ENCODE data around the gene PITRM1.
"Not testable (repeated sequence)": the region's sequence is repeated elsewhere in the genome, so short reads cannot be mapped to it uniquely, and the experiment has no call there.

Gene PITRM1, protein sequence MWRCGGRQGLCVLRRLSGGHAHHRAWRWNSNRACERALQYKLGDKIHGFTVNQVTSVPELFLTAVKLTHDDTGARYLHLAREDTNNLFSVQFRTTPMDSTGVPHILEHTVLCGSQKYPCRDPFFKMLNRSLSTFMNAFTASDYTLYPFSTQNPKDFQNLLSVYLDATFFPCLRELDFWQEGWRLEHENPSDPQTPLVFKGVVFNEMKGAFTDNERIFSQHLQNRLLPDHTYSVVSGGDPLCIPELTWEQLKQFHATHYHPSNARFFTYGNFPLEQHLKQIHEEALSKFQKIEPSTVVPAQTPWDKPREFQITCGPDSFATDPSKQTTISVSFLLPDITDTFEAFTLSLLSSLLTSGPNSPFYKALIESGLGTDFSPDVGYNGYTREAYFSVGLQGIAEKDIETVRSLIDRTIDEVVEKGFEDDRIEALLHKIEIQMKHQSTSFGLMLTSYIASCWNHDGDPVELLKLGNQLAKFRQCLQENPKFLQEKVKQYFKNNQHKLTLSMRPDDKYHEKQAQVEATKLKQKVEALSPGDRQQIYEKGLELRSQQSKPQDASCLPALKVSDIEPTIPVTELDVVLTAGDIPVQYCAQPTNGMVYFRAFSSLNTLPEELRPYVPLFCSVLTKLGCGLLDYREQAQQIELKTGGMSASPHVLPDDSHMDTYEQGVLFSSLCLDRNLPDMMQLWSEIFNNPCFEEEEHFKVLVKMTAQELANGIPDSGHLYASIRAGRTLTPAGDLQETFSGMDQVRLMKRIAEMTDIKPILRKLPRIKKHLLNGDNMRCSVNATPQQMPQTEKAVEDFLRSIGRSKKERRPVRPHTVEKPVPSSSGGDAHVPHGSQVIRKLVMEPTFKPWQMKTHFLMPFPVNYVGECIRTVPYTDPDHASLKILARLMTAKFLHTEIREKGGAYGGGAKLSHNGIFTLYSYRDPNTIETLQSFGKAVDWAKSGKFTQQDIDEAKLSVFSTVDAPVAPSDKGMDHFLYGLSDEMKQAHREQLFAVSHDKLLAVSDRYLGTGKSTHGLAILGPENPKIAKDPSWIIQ

DNA sequence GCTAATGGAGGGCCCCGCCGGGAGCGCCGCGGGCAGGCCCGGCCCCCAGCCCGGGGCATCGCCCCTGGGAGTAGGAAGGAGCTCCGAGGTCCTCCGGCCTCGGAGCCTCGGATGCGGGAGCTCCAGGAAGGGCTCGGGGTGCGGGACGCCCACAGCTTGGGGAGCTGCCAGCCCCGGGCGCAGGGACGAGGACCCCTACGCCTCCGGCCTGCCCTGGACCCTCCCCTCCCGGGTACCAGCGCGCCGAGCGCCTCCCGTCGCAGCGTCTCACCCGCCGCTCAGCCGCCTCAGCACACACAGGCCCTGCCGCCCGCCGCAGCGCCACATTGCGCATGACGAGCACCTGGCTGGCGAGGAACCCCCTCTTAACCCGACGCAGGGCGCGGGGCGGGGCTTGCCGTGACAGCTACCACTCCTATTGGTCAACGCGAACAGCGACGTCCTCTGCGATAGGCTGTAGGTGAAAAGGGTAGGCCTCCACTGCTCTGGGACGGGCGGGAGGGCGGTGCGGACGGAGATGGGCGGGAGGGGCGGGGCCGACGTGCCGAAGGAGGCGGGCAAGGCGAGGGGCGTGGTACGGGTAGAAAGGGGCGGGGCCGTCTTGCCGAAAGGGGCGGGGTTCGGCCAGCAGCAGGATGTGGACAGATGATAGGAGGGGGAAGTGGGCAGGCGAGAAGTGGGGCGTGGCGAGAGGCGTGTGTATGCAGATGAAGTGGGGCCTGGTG, at the start of gene PITRM1:
TSS of gene PITRM1 (minus strand) at position 337 of the 725 bp plus-strand sequence. CDS start at position 327, 10 bp downstream.
- DNase-seq, result peak; percentile 97

- no peak for DNase-seq
Observed at GRCh38 chr10:3222068-3222467, 49.5 kb upstream of the PITRM1 start.

GRCh38 chr10:3221601-3222000, 49.0 kb upstream of the PITRM1 start:
- not testable (repeated sequence) for DNase-seq

DNA sequence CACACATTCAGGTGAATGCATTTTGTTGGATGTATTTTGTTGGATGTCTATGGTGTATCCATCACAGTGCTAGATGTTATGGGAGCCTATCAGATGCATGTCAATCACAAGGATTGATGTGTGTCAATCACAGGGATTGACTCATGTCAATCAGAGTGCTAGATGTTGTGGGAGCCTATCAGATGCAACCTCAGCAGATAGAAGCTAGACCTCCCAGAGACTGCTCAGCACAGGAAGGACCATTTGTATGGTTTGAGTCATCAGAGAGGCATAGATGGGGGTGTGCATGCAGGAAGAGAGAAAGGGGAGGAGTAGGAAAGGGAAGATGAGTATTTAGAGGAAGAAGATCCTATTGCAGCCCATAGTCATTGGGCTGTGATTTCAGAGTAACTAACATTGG, 48.3 kb upstream of the PITRM1 start:
- no peak for DNase-seq

DNA sequence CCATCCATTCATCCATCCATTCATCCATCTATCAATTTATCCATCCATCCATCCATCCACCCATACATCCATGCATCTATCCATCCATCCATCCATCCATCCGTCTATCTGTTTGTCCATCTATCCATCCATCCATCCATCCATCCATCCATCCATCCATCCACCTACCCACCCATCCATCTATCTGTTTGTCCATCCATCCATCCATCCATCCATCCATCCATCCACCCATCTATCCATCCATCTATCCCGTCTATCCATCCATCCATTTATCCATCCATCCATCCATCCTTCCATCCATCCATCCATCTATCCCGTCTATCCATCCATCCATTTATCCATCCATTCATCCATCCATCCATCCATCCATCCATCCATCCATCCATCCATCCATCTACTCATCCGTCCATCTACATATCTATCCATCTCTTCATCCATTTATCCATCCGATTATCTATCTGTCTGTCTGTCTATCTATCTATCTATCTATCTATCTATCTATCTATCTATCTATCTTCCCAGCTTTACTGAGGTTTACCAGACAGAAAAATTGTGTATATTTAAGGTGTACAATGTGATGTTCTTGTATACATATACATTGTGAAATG, 46.5 kb upstream of the PITRM1 start:
- DNase-seq, result not testable (repeated sequence)

GRCh38 chr10:3217853-3218252, 45.3 kb upstream of the PITRM1 start:
- no peak for DNase-seq

DNA sequence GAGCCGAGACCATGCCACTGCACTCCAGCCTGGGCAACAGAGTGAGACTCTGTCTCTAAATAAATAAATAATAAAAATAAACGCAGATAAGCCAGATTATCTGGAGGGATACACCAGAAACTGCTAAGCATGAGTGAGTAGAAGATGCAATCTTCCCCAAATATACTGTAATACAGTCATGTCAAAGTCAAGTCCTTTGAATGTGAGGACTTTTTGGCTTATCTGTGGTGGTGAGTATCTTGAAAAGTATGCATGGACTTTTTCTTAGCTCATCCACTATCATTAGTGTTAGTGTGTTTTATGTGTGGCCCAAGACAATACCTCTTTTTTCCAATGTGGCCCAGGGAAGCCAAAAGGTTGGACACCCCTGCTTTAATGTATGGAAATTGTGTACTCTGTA, 44.7 kb upstream of the PITRM1 start:
- no peak for DNase-seq

GRCh38 chr10:3215153-3215775, 42.7 kb upstream of the PITRM1 start:
- DNase-seq, result no peak

DNA sequence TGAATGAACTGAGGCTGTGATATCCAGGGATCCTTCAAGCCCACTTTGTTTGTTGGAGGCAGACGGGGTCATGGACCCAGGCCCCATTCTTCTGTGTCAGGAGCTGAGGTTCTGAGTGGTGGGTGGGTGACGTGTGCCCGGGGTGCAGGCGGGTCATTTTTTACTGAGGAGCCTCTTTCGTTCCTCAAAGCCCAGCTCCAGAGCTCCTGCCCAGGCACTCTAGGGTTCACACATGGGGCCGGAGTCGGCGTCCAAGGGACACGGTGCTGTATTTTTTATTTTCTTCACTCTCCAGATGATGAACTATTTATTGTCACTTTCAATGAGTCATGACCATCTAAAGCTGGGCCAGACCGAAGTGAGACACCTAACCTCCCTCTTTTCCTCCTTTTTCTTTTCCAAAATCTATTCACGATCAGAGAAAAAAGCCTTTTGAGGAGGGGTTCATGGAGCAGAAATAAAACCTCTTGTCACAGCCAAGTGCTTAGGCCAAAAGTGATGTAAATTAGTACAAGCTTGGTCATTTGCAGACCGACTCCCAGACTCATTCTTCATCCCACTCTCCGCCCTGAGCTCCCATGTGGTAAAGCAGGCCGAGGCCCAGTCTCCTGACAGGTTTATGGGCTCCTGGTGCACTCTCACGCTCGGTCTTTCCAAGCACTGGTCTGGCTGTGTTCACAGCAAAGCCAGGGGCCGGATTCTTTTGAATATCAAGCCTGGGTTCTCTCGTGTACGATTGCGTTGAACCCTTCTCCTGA, 41.4 kb upstream of the PITRM1 start:
- DNase-seq, result no peak

GRCh38 chr10:3213208-3213607, 40.6 kb upstream of the PITRM1 start:
- no peak for DNase-seq

DNA sequence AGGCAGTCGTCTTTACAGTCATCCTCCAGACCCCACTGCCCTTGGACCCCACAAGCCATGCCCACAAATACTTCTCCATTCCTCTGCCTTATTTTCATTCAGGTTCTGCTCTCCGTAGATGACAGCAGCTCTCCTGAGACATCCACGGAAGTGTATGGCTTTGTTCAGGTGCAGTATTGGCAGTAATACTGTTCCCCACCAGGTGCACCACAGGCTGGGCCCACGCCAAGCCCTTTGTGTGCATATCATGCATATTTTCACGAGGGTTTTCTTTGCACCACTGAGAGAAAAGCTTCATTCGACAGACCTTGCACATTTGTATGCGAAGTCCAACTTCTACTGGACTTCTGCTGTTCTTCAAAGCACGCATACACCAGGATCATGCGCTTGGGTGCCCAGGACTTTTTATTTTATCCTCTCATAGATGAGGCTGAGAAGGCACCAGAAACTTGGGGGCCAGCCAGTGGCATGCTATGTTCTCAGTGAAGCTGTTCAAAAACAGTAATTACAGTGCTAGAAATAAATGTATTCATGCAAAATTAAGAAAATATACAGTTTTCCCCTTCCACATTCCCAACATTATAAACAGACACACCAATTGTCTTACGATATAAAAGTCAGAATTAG, 37.8 kb upstream of the PITRM1 start:
- DNase-seq, result no peak

- DNase-seq, result no peak
Observed at GRCh38 chr10:3208481-3209406, 36.2 kb upstream of the PITRM1 start.

DNA sequence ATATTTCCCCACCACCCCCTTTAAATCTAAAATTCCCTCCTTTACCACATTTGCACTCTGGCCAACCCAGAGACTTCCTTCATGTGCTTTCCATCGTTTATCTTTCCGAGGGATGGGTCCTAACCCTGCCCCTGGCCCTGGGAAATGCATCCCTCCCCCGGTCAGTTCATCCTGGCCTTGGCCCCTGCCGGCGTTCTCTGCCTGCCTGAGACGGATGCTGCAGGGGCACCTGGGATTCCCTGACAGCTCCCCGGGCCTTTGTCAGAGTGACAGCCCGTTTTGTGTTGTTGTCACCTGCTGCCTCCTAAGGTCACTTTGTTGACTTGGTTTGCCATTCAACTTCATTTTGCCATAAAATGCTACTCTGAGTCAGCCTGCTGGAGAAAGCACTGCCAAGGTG, 34.8 kb upstream of the PITRM1 start:
- no peak for DNase-seq

- no peak for DNase-seq
Observed at GRCh38 chr10:3206511-3207157, 34.1 kb upstream of the PITRM1 start.

DNA sequence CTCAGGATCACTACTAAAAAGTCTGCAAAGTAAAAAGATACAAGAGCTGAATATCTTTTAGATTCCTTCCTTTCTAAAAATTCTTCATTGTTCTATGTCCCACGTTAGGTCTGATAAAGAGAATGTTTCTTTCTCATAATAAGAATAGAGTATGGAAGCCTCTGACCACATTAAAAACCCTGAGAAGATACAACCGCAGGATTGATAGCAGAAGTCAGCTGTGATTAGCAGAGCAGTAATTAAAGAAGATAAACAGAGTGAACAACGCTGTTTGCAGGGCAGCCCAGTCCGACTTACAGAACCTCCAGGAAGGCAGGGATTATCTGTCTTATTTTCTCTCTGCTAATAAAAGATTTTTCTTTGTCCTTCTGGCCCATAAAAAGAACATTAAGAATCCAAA, 31.4 kb upstream of the PITRM1 start:
- DNase-seq, result no peak

- no peak for DNase-seq
Observed at GRCh38 chr10:3203016-3203811, 30.6 kb upstream of the PITRM1 start.

- DNase-seq, result no peak
Observed at GRCh38 chr10:3201796-3202195, 29.2 kb upstream of the PITRM1 start.

- no peak for DNase-seq
Observed at GRCh38 chr10:3199488-3199887, 26.9 kb upstream of the PITRM1 start.

All from T1000 (cell line).